HG03432 (cell line): ENCODE data around the gene DNA2.
"Not testable (repeated sequence)": the region's sequence is repeated elsewhere in the genome, so short reads cannot be mapped to it uniquely, and the experiment has no call there.

ENCODE experiments used
- ATAC-seq: cut with Tn5 transposase; IDR thresholded peaks from one replicate; pipeline ENCODE4 v1.9.1; 2021; ENCODE audit warnings: mild to moderate bottlenecking, moderate library complexity; ENCODE audit not compliant: unreplicated experiment

The DNA2 gene

GRCh38 chr10:68471586-68472408, at the start of gene DNA2:
Gene DNA2 (minus strand): TSS chr10:68471973. CDS start chr10:68471864, 109 bp downstream.
- ATAC-seq = peak; percentile 95

GRCh38 chr10:68518609-68519008, 46.8 kb upstream of the DNA2 start:
- ATAC-seq = not testable (repeated sequence)

GRCh38 chr10:68517188-68517587, 45.4 kb upstream of the DNA2 start:
- no peak for ATAC-seq

GRCh38 chr10:68516766-68517165, 45.0 kb upstream of the DNA2 start:
- no peak for ATAC-seq

GRCh38 chr10:68516216-68516615, 44.4 kb upstream of the DNA2 start:
- not testable (repeated sequence) for ATAC-seq

- no peak for ATAC-seq
Measured at GRCh38 chr10:68508090-68508489, 36.3 kb upstream of the DNA2 start.

- ATAC-seq = no peak
Measured at GRCh38 chr10:68506411-68506810, 34.6 kb upstream of the DNA2 start.

GRCh38 chr10:68502846-68503245, 31.1 kb upstream of the DNA2 start:
- ATAC-seq = no peak

GRCh38 chr10:68501691-68502090, 29.9 kb upstream of the DNA2 start:
- no peak for ATAC-seq

- no peak for ATAC-seq
Measured at GRCh38 chr10:68499544-68499943, 27.8 kb upstream of the DNA2 start.

GRCh38 chr10:68496072-68496471, 24.3 kb upstream of the DNA2 start:
- no peak for ATAC-seq

- no peak for ATAC-seq
Measured at GRCh38 chr10:68492118-68492517, 20.3 kb upstream of the DNA2 start.

GRCh38 chr10:68489919-68490318, 18.1 kb upstream of the DNA2 start:
- no peak for ATAC-seq

GRCh38 chr10:68474021-68474420, 2.2 kb upstream of the DNA2 start:
- ATAC-seq = no peak

GRCh38 chr10:68471063-68471585, 649 bp downstream of the DNA2 start:
- no peak for ATAC-seq

- no peak for ATAC-seq
Measured at GRCh38 chr10:68470300-68470699, 1.5 kb downstream of the DNA2 start.

GRCh38 chr10:68469838-68470237, 1.9 kb downstream of the DNA2 start:
- no peak for ATAC-seq

GRCh38 chr10:68464729-68465128, 7.0 kb downstream of the DNA2 start:
- not testable (repeated sequence) for ATAC-seq

- no peak for ATAC-seq
Measured at GRCh38 chr10:68463365-68464093, 8.2 kb downstream of the DNA2 start.

- no peak for ATAC-seq
Measured at GRCh38 chr10:68462536-68462935, 9.2 kb downstream of the DNA2 start.

GRCh38 chr10:68461032-68461431, 10.7 kb downstream of the DNA2 start:
- ATAC-seq = no peak

- not testable (repeated sequence) for ATAC-seq
Measured at GRCh38 chr10:68449698-68450097, 22.1 kb downstream of the DNA2 start.
